GM18870 (cell line): Measurements from ENCODE around the gene CSH1.
"Not testable (repeated sequence)": the region's sequence is repeated elsewhere in the genome, so short reads cannot be mapped to it uniquely, and the experiment has no call there.

Experiments used
- ATAC-seq: cut with Tn5 transposase; IDR thresholded peaks from one replicate; pipeline ENCODE4 v1.9.1; 2021; ENCODE audit warnings: moderate library complexity; ENCODE audit not compliant: unreplicated experiment

Gene CSH1

GRCh38 chr17:63928966-63929695 is 32.8 kb upstream of the CSH1 start:
- ATAC-seq: no peak

- no peak for ATAC-seq
These were observed 31.8 kb upstream of the CSH1 start for GRCh38 chr17:63928172-63928666.

- no peak for ATAC-seq
These were observed 31.2 kb upstream of the CSH1 start for GRCh38 chr17:63927464-63928171.

GRCh38 chr17:63926164-63926563 is 29.8 kb upstream of the CSH1 start:
- no peak for ATAC-seq

GRCh38 chr17:63925615-63926014 is 29.2 kb upstream of the CSH1 start:
- no peak for ATAC-seq

GRCh38 chr17:63922402-63922801 is 26.0 kb upstream of the CSH1 start:
- not testable (repeated sequence) for ATAC-seq

- not testable (repeated sequence) for ATAC-seq
These were observed 24.4 kb upstream of the CSH1 start for GRCh38 chr17:63920779-63921178.

- not testable (repeated sequence) for ATAC-seq
These were observed 23.7 kb upstream of the CSH1 start for GRCh38 chr17:63920050-63920449.

GRCh38 chr17:63919311-63919723 is 22.9 kb upstream of the CSH1 start:
- no peak for ATAC-seq

GRCh38 chr17:63918789-63919305 is 22.5 kb upstream of the CSH1 start, which contains the start of gene GH1:
Gene GH1 (minus strand): TSS chr17:63918839. CDS start chr17:63918776, 63 bp downstream.
- ATAC-seq: not testable (repeated sequence)

GRCh38 chr17:63918305-63918704 is 21.9 kb upstream of the CSH1 start:
- ATAC-seq: no peak

- no peak for ATAC-seq
These were observed 21.3 kb upstream of the CSH1 start for GRCh38 chr17:63917646-63918045.

- ATAC-seq: not testable (repeated sequence)
These were observed 20.8 kb upstream of the CSH1 start for GRCh38 chr17:63917206-63917605.

- no peak for ATAC-seq
These were observed 20.3 kb upstream of the CSH1 start for GRCh38 chr17:63916566-63917185.

- not testable (repeated sequence) for ATAC-seq
These were observed 19.4 kb upstream of the CSH1 start for GRCh38 chr17:63915753-63916152.

- no peak for ATAC-seq
These were observed 18.1 kb upstream of the CSH1 start for GRCh38 chr17:63914471-63914870.

- no peak for ATAC-seq
These were observed 15.3 kb upstream of the CSH1 start for GRCh38 chr17:63911657-63912100.

- ATAC-seq: no peak
These were observed 14.8 kb upstream of the CSH1 start, which contains the start of gene CSHL1 for GRCh38 chr17:63911041-63911635. Gene CSHL1 (minus strand): TSS chr17:63911258. CDS start chr17:63911196, 62 bp downstream.

GRCh38 chr17:63910096-63910495 is 13.7 kb upstream of the CSH1 start:
- no peak for ATAC-seq

GRCh38 chr17:63909586-63909985 is 13.2 kb upstream of the CSH1 start:
- ATAC-seq: not testable (repeated sequence)
